Mucosa of rectum (tissue), 2 donors: ENCODE measurements around the gene PHC2.

Experiments used
- H3K27ac ChIP-seq, 2 donors: one replicate each; pipeline ENCODE4 v1.7.0; 2013; ENCODE audit warnings: inconsistent platforms in 2 of 2, low read depth in 2 of 2, low read length in 2 of 2
- H3K27me3 ChIP-seq, 2 donors: one replicate each; pipeline ENCODE4 v1.7.0; 2013; ENCODE audit warnings: low read length in 2 of 2; ENCODE audit not compliant: control insufficient read depth in 2 of 2, insufficient read depth in 2 of 2
- H3K36me3 ChIP-seq, 2 donors: one replicate each; pipeline ENCODE4 v1.7.0; 2013; ENCODE audit warnings: low read length in 2 of 2; ENCODE audit not compliant: control insufficient read depth in 2 of 2, insufficient read depth in 2 of 2
- H3K4me1 ChIP-seq, 2 donors: one replicate each; pipeline ENCODE4 v1.7.0; 2013; ENCODE audit warnings: low read length in 2 of 2, mild to moderate bottlenecking in 1 of 2; ENCODE audit not compliant: control insufficient read depth in 2 of 2, insufficient read depth in 2 of 2
- H3K4me3 ChIP-seq, 2 donors: one replicate each; pipeline ENCODE4 v1.7.0; 2013; ENCODE audit warnings: low read length in 2 of 2
- H3K9ac ChIP-seq, 2 donors: one replicate each; pipeline ENCODE4 v1.7.0; 2013; ENCODE audit warnings: low read length in 2 of 2, low read depth in 1 of 2, mild to moderate bottlenecking in 1 of 2
- H3K9me3 ChIP-seq, 2 donors: one replicate each; pipeline ENCODE4 v1.7.0; 2013; ENCODE audit warnings: low read length in 2 of 2; ENCODE audit not compliant: control insufficient read depth in 2 of 2
- donor health status: healthy.
- donor health status: Normal muscosa, but diverticular disease.

Gene PHC2

DNA sequence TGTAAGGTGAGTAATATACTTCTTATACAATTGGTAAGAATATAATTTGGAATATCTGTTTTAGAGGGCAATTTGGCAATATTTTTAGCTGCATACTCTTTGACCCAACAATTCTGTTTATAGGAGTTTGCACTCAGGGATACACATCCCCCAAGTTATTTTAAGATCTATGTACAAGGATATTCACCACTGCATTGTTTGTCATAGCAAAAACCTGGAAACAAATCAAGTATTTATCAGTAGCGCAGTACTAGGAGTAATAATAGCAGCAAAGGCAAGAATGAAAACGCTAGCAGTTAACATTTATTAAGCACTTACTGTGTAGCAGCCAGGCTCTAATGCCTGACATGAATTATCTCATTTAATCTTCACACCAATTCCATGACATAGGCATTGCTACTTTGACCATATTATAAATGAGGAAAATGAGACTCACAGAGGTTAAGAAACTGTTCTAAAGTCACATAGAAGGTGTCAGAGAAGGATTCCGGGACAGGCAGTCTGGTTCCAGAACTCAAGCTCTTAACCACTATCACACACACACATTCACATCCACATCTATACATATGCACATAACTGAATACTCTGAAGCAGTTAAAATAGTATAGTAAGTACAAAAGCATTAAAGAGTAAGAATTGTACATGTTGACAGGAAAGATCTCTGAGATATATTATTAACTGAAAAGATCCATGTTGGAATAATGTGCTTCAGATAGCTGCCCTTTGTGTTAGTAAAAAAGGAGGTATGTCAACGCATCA, 30.6 kb downstream of the PHC2 start:
- H3K36me3 ChIP-seq, result no peaks in the 10 kb centered on the region
- H3K27ac ChIP-seq, result no peak overlapping the region
- H3K4me1 ChIP-seq, result no peaks in the 10 kb centered on the region
- no peak overlapping the region for H3K9ac ChIP-seq
- H3K27me3 ChIP-seq, result no peaks in the 10 kb centered on the region
- H3K9me3 ChIP-seq, result no peaks in the 10 kb centered on the region
- H3K4me3 ChIP-seq, result no peak overlapping the region

DNA sequence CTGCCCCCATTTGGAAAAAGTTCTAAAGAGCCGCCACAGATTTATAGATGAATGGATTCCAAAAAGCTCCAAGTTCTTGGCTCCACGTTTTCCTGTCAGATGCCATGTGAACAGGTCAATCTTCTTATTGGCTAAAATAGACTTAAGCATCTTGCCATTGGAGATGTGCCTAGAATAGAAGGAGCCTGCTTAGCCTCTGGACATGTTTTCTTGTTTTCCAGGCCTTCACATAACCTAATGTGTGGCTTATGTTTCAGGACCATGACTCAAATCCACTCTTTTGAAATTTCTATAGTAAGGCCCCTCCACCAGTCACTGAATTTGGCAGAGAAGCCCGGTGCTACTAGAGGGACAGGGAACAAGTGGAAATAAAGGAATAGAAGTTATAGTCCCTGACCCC, 31.5 kb downstream of the PHC2 start:
- Histone ChIP-seq H3K9ac (no peak overlapping the region), H3K9me3 (no peaks in the 10 kb centered on the region), H3K36me3 (no peaks in the 10 kb centered on the region), H3K27me3 (no peaks in the 10 kb centered on the region), H3K4me1 (no peaks in the 10 kb centered on the region), H3K4me3 (no peak overlapping the region), H3K27ac (no peak overlapping the region)

DNA sequence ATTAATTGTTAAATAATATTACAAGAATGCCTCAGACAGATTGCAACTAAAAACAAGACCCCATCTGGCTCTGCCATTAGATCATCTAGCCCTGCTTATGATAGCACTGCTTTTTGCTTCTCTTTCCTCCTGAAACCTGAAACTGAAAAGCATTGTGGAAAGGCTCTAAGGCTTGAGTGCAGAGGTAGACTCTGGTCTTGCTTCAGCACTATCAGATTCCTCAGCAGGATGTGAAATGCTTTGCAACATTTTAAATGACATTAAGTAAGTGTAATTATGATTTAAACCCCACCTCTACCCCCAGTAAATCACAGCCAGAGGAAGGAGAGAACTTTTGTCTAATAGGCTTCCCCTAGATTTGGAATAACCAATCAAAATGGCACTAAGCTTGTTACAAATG, 32.9 kb downstream of the PHC2 start:
- H3K27ac ChIP-seq, result no peak overlapping the region
- no peak overlapping the region for H3K9ac ChIP-seq
- H3K4me3 ChIP-seq, result no peak overlapping the region
- H3K36me3 ChIP-seq, result no peaks in the 10 kb centered on the region
- H3K4me1 ChIP-seq, result no peaks in the 10 kb centered on the region
- H3K9me3 ChIP-seq, result no peaks in the 10 kb centered on the region
- no peaks in the 10 kb centered on the region for H3K27me3 ChIP-seq

- Histone ChIP-seq H3K27me3 (no peaks in the 10 kb centered on the region), H3K36me3 (no peaks in the 10 kb centered on the region), H3K4me1 (no peaks in the 10 kb centered on the region), H3K9me3 (no peaks in the 10 kb centered on the region), H3K27ac (no peak overlapping the region), H3K4me3 (no peak overlapping the region), H3K9ac (no peak overlapping the region)
Measured at GRCh38 chr1:33397125-33397506, 33.8 kb downstream of the PHC2 start.

DNA sequence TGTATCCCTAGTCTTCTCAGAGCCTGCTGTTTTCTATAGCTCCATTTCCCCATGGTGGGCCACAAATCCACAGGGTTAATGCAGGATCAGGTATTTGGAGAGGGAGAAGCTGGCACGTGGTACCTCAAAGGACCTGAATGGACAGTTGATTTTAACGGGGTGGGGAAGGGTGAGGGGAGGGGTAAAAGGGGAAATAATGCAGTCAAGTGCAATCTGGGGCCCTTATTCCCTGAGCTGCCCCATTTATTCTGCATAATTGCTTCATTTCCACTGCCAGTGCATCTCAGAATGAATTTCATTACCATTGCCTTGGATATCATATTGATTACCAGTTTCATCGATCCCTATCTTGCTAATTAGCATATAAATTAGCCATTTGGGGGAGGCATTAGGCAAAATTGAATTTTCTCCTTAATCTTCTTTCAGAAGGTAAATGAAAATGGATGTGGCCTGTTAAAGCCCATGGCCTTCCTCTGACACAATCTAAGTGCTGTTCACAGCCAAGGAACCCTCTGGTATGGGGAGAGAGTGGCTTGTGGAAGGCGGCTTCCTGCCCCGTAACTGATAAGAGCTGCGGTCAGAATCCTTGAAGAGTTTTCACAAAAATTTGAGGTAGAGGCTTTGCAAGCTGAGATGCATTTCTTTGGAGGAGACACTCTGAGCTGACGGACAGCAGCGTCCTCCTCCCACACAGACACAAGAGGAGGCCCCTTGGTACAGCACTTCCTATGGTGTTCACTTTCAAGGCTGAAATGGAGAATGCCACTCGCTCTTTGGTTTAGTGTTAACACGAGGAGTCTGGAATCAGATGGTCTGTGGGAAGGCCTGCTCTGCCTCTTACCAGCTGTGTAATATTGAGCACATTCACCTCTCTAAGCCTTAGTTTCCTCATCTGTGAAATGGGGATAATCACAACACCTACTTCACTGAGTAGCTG, 34.4 kb downstream of the PHC2 start:
- Histone ChIP-seq H3K9me3 (no peaks in the 10 kb centered on the region), H3K27ac (no peak overlapping the region), H3K4me1 (no peaks in the 10 kb centered on the region), H3K36me3 (no peaks in the 10 kb centered on the region), H3K4me3 (no peak overlapping the region), H3K9ac (no peak overlapping the region), H3K27me3 (no peaks in the 10 kb centered on the region)

DNA sequence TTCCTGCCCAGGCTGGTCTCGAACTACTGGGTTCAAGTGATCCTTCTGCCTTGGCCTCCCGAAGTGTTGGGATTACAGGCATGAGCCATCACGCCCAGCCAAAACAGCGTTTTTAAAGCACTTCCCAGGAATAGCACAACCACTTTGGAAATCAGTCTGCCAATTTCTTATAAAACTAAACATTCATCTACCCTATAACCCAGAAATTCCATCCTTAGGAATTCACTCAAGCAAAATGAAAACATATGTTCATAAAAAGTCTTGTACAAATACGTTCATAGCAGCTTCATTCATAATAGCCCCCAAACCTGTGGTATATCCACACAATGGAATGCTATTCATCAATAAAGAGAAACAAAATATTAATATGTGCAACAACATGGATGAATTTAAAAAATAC, 36.1 kb downstream of the PHC2 start:
- Histone ChIP-seq H3K36me3 (no peaks in the 10 kb centered on the region), H3K4me3 (no peak overlapping the region), H3K27me3 (no peaks in the 10 kb centered on the region), H3K9me3 (no peaks in the 10 kb centered on the region), H3K9ac (no peak overlapping the region), H3K27ac (no peak overlapping the region), H3K4me1 (no peaks in the 10 kb centered on the region)

DNA sequence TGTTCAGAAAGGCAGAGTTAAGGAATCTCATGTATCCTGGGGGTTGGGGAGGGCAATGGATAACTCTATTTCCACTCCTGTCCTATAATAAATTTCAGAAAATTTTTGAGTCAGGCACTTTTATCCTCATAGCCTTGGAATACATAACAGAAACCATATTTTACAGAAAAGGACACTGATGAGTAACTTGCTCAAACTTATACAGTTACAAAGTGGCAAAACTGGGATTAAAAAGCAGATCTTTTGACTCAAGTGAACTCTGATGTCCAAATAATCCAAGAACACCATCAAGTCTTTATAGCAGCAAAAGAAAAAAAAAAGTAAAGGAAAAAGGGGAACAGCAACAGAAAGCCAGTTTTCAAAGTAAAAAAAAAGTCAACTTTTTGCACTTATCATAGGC, 36.9 kb downstream of the PHC2 start:
- Histone ChIP-seq H3K4me3 (no peak overlapping the region), H3K9ac (no peak overlapping the region), H3K27ac (no peak overlapping the region), H3K9me3 (no peaks in the 10 kb centered on the region), H3K36me3 (no peaks in the 10 kb centered on the region), H3K27me3 (no peaks in the 10 kb centered on the region), H3K4me1 (peaks cover 0 to 4% of the 10 kb centered on the region in 2 donors)

- Histone ChIP-seq H3K4me1 (peaks cover 3 to 4% of the 10 kb centered on the region in 2 donors), H3K27ac (no peak overlapping the region)
Measured at GRCh38 chr1:33393524-33393923, 37.4 kb downstream of the PHC2 start.

DNA sequence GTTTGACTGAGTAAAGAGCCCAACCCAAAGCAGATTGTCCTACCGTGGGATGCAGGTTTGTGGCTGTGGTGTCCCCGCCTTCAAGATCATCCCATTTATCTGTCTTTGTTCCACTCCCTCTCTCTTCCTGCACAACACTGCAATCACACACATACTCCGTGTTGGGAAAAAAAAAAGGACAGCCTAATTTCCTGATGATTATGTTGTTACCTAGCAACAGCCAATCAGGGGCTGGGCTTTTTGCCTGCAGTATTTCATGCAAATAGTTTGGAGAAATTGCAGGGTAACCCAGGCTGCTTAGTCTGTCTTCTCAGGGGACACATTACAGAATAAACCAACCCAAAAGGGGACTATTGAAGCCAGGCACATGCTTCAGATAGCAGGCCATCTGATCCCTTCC, 38.3 kb downstream of the PHC2 start:
- Histone ChIP-seq H3K9ac (no peak overlapping the region), H3K4me1 (peaks cover 4% of the 10 kb centered on the region in 2 donors), H3K27me3 (no peaks in the 10 kb centered on the region), H3K27ac (no peak overlapping the region), H3K4me3 (no peak overlapping the region), H3K36me3 (no peaks in the 10 kb centered on the region), H3K9me3 (no peaks in the 10 kb centered on the region)

More at GRCh38 chr1:33393524-33393923, 37.4 kb downstream of the PHC2 start:
- Histone ChIP-seq H3K4me3 (no peak overlapping the region), H3K27me3 (no peaks in the 10 kb centered on the region), H3K9ac (no peak overlapping the region), H3K9me3 (no peaks in the 10 kb centered on the region), H3K36me3 (no peaks in the 10 kb centered on the region)

- Histone ChIP-seq H3K9ac (no peak overlapping the region), H3K27me3 (no peaks in the 10 kb centered on the region), H3K27ac (no peak overlapping the region), H3K4me3 (no peak overlapping the region), H3K9me3 (no peaks in the 10 kb centered on the region), H3K4me1 (peaks cover 4% of the 10 kb centered on the region in 2 donors), H3K36me3 (no peaks in the 10 kb centered on the region)
Measured at GRCh38 chr1:33392206-33392605, 38.7 kb downstream of the PHC2 start.
